Measurements from ENCODE around the gene SPHK1. TPM values are rescaled to one million over a fixed set of nuclear protein-coding genes. Genes with fewer than 3 reads are reported as not detected.

Gene SPHK1
- total RNA-seq, 1 experiment from 2014 or later: 7.7 TPM

DNA sequence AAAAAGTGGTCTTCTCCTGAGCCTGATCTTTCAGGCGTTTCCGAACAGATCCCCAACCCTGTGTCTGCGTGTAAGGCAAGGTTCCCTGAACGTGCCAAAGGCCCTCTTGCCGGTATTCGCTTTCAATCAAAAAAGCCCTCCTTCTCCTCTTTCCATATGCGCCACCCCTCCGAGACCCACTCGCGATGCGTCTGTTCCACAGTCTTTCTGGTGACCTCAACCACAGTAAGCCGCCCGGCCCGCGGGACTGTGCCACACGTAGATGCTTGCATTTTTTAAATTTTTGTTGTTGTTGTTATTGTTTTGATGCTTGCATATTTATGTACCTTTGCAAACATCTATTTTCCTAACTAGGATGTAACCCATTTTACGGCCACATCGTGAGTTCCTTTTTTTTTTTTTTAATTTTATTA is 30.1 kb upstream of the SPHK1 start:
- intact Hi-C loops (cut with micrococcal nuclease; ENCODE audit: unreplicated experiment): no loop called here
- BruUV-seq (replicated peaks): no TSS peak
- H3K27me3 Mint-ChIP-seq (ENCODE audit: insufficient read depth, unreplicated experiment): no peaks in the 10 kb centered on the region
- H3K27me3 ChIP-seq (replicated peaks; ENCODE audit: control insufficient read depth, insufficient read depth, low read length): no peaks in the 10 kb centered on the region
- H3K9me3 Mint-ChIP-seq (ENCODE audit: unreplicated experiment): no peaks in the 10 kb centered on the region
- H3K4me1 ChIP-seq: peaks cover 15% of the 10 kb centered on the region
- peak overlapping the region; percentile 94 for H3K4me3 Mint-ChIP-seq (ENCODE audit: unreplicated experiment)
- POLR2A ChIA-PET: interaction anchor here (0.5 to 1.8 kb wide), 4 partner anchors 25 to 413 kb away, joined by 4 to 10 read pairs (median 5); partner anchors contain the start of gene FBF1
- H3K27ac Mint-ChIP-seq (ENCODE audit: unreplicated experiment): peak overlapping the region; percentile 97
- H3K36me3 ChIP-seq (ENCODE audit: control insufficient read depth, insufficient read depth, low read length): no peaks in the 10 kb centered on the region
- TF ChIP-seq, protein P1, sequence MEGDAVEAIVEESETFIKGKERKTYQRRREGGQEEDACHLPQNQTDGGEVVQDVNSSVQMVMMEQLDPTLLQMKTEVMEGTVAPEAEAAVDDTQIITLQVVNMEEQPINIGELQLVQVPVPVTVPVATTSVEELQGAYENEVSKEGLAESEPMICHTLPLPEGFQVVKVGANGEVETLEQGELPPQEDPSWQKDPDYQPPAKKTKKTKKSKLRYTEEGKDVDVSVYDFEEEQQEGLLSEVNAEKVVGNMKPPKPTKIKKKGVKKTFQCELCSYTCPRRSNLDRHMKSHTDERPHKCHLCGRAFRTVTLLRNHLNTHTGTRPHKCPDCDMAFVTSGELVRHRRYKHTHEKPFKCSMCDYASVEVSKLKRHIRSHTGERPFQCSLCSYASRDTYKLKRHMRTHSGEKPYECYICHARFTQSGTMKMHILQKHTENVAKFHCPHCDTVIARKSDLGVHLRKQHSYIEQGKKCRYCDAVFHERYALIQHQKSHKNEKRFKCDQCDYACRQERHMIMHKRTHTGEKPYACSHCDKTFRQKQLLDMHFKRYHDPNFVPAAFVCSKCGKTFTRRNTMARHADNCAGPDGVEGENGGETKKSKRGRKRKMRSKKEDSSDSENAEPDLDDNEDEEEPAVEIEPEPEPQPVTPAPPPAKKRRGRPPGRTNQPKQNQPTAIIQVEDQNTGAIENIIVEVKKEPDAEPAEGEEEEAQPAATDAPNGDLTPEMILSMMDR (IDR thresholded peaks at IDR 0.05; ENCODE audit: insufficient read depth in 1 of 2, low read depth in 1 of 2, low read length in 1 of 2, severe bottlenecking in 1 of 2, unreplicated experiment in 1 of 2): no peak
- CTCF ChIA-PET: interaction anchor here (0.7 to 3.2 kb wide), 7 partner anchors 11 to 574 kb away, joined by 3 to 22 read pairs (median 6); partner anchors contain the start of gene SPHK1
- no peak for DNase-seq
- peaks cover 10% of the 10 kb centered on the region for H3K4me1 Mint-ChIP-seq (ENCODE audit: low read depth, unreplicated experiment)
- H3K4me3 ChIP-seq (ENCODE audit: low read depth, low read length): peak overlapping the region; percentile 83
- peaks cover 3% of the 10 kb centered on the region; the same call in 1 of the 2 replicates for H3K9me3 ChIP-seq
- H3K36me3 Mint-ChIP-seq (ENCODE audit: insufficient read depth, unreplicated experiment): peaks cover 6% of the 10 kb centered on the region

DNA sequence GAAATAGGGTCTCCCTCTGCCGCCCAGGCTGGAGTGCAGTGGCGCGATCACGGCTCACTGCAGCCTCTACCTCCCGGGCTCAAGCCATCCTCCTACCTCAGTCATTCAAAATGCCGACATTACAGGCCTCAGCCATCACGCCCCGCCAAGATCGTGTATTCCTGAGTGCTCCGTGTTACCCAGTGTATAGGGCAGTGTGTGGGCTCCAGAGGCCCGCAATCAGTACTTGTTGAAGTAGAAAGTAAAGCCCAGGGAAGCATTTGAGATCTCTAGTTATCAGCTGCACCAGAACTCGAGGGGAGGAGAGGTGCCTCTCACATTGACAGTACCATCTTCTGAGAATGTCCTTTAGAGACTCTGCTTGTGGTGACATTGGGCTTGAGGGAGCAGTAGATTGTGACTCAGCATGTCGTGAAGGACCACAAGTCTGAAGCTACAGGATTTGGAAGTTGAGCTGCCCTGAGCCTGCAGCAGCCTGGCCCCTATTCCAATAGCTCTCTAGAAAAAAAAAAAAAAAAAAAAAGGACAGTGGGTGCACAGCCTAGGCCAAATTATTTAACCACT is 29.6 kb upstream of the SPHK1 start:
- no peaks in the 10 kb centered on the region for H3K27me3 ChIP-seq (replicated peaks; ENCODE audit: control insufficient read depth, insufficient read depth, low read length)
- Mint-ChIP-seq H3K36me3 (ENCODE audit: insufficient read depth, unreplicated experiment) (peaks cover 6% of the 10 kb centered on the region), H3K27me3 (ENCODE audit: insufficient read depth, unreplicated experiment) (no peaks in the 10 kb centered on the region), H3K4me3 (ENCODE audit: unreplicated experiment) (peak overlapping the region; percentile 94), H3K9me3 (ENCODE audit: unreplicated experiment) (no peaks in the 10 kb centered on the region), H3K27ac (ENCODE audit: unreplicated experiment) (peak overlapping the region; percentile 97), H3K4me1 (ENCODE audit: low read depth, unreplicated experiment) (peaks cover 10% of the 10 kb centered on the region)
- DNase-seq: no peak
- H3K4me1 ChIP-seq: peaks cover 15% of the 10 kb centered on the region
- no peaks in the 10 kb centered on the region for H3K36me3 ChIP-seq (ENCODE audit: control insufficient read depth, insufficient read depth, low read length)
- intact Hi-C loops (cut with micrococcal nuclease; ENCODE audit: unreplicated experiment): no loop called here
- peaks cover 3% of the 10 kb centered on the region; the same call in 1 of the 2 replicates for H3K9me3 ChIP-seq
- TF ChIP-seq, protein P1 (IDR thresholded peaks at IDR 0.05; ENCODE audit: insufficient read depth in 1 of 2, low read depth in 1 of 2, low read length in 1 of 2, severe bottlenecking in 1 of 2, unreplicated experiment in 1 of 2): no peak
- ChIA-PET POLR2A (interaction anchor here (0.5 kb wide), 1 partner anchor 343 kb away, joined by 3 read pairs; no protein-coding TSS in a partner anchor), CTCF (interaction anchor here (0.6 to 3.2 kb wide), 5 partner anchors 10 to 43 kb away, joined by 3 to 22 read pairs (median 4); partner anchors contain the start of gene SPHK1)
- H3K4me3 ChIP-seq (ENCODE audit: low read depth, low read length): no peak overlapping the region
- no TSS peak for BruUV-seq (replicated peaks)

DNA sequence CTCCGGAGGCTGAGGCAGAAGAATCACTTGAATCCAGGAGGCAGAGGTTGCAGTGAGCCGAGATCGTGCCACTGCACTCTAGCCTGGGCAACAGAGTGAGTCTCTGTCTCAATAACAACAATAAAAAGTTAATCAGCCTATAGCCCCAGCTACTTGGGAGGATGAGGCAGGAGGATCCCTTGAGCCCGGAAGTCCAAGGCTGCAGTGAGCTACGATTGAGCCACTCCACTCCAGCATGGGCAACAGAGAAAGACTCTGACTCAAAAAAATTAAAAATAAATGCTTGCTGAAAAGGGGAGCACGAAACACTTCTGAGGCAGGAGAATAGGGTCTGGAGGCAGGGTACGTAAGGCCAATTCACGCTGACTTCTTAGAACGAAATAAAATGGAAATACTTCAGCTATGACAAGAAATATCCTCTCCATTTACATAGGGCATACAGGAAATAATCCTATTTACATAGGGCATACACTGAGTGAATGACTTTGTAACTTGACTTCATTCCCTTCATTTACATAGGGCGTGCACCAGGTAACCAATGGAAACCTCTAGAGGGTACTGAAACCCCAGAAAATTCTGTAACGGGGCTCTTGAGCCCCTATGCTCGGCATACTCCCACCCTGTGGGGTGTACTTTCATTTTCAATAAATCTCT is 27.5 kb upstream of the SPHK1 start:
- Histone ChIP-seq H3K4me3 (ENCODE audit: low read depth, low read length) (no peak overlapping the region), H3K36me3 (ENCODE audit: control insufficient read depth, insufficient read depth, low read length) (no peaks in the 10 kb centered on the region), H3K4me1 (peaks cover 7% of the 10 kb centered on the region; the same call in 1 of the 2 replicates), H3K9me3 (no peaks in the 10 kb centered on the region), H3K27me3 (replicated peaks; ENCODE audit: control insufficient read depth, insufficient read depth, low read length) (no peaks in the 10 kb centered on the region)
- Mint-ChIP-seq H3K27ac (ENCODE audit: unreplicated experiment) (no peak overlapping the region), H3K4me1 (ENCODE audit: low read depth, unreplicated experiment) (peaks cover 4% of the 10 kb centered on the region), H3K9me3 (ENCODE audit: unreplicated experiment) (no peaks in the 10 kb centered on the region), H3K4me3 (ENCODE audit: unreplicated experiment) (no peak overlapping the region), H3K36me3 (ENCODE audit: insufficient read depth, unreplicated experiment) (peaks cover 6% of the 10 kb centered on the region), H3K27me3 (ENCODE audit: insufficient read depth, unreplicated experiment) (no peaks in the 10 kb centered on the region)
- CTCF ChIA-PET: no interaction called here
- POLR2A ChIA-PET: no interaction called here
- no TSS peak for BruUV-seq (replicated peaks)
- DNase-seq: no peak
- intact Hi-C loops (cut with micrococcal nuclease; ENCODE audit: unreplicated experiment): no loop called here
- TF ChIP-seq, protein P1 (IDR thresholded peaks at IDR 0.05; ENCODE audit: insufficient read depth in 1 of 2, low read depth in 1 of 2, low read length in 1 of 2, severe bottlenecking in 1 of 2, unreplicated experiment in 1 of 2): no peak
